ENCODE results near the gene THOP1. TPM values are rescaled to one million over a fixed set of nuclear protein-coding genes. Genes with fewer than 3 reads are reported as not detected.

Gene THOP1
- total RNA-seq, 1 experiment from 2014 or later, result 308 TPM

DNA sequence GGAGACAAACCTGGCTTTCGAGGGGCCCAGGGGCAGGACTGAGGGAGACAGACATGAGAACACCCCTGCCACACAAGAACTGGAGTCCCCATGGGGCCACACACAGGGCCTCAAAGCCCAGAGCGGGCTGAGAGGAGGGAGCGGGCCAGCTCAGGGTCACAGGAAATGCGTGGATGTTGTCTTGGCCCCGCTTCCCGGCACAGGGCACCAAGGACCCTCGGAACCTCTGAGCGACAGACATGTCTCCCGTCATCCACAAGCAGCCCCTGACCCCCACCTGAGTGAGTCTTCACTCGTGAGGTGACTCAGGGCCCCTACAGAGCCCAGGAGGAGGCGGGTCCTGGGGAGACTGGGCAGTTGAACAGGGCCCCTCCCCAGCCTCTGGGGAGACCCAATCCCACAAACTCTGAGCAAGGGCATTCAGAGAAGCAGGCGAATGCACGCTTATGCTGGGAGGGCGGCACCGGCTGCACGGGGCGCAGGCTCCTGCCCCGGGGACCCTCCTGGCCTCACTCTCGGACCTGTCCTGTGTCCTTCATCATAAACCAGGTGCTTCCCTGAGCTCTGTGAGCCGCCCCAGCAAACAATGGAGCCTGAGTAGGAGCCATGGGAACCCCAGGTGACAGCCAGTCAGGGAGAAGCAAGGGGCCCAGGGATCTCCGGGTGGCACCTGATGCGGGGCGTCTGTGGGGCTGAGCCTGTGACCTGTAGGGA, 22.4 kb upstream of the THOP1 start:
- DNase-seq (ENCODE audit: low spot score), result no peak

DNA sequence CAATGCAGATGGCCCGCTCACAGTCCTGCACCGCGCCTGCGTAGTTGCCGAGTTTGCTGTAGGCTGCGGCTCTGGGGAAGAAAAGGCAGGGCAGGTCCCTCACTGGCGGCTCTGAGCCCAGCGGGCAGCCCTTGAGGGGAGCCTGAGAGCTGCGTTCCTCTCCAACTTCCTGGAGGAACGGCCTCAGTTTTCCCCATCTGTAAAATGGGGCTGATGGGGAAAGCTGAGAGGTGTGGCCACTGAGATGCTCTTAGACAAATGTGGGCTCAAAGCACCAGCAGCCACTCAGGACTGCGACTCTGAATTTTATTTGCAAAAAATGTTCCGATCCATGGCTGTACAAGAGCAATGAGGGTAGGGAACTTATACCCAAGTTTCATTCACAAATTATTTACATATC, 21.6 kb upstream of the THOP1 start:
- no peak for DNase-seq (ENCODE audit: low spot score)

DNA sequence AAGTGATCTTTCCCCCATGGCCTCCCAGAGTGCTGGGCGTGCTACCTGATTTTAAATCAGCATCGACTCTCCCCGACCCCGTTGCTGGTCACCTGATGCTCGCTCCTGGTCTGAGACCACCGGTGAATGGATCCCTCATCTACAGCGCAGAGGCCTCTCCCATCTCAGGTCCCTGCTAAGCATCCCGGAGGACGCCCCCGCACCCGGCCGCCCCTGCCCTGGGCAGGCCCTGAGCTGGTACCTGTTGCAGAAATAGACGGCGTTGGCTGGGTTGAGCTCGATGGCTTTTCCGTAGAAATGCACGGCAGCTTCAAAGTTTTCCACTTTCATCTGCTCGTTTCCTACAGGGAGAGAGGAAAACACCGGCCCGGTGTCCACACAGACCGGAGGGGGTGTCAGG, 20.4 kb upstream of the THOP1 start:
- no peak for DNase-seq (ENCODE audit: low spot score)

DNA sequence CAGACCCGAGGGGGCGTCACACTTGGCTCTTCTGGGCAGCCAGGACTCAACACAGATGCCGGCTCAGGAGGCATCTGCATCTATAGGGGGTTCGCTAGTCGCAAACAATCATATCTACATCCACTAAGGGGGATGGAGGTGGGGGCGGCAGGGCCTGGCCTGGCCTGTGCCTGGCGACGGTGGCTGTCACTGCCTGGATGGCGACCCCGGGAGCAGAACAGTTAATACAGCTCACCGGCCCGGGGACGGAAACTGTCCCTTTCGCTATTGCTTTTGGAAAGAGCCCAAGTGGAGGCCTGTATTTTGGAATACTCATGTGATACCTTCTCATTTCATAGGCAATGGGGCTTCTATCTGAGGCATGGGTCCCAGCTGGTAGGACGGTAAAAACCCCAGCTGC, 19.9 kb upstream of the THOP1 start:
- DNase-seq (ENCODE audit: low spot score), result no peak

DNA sequence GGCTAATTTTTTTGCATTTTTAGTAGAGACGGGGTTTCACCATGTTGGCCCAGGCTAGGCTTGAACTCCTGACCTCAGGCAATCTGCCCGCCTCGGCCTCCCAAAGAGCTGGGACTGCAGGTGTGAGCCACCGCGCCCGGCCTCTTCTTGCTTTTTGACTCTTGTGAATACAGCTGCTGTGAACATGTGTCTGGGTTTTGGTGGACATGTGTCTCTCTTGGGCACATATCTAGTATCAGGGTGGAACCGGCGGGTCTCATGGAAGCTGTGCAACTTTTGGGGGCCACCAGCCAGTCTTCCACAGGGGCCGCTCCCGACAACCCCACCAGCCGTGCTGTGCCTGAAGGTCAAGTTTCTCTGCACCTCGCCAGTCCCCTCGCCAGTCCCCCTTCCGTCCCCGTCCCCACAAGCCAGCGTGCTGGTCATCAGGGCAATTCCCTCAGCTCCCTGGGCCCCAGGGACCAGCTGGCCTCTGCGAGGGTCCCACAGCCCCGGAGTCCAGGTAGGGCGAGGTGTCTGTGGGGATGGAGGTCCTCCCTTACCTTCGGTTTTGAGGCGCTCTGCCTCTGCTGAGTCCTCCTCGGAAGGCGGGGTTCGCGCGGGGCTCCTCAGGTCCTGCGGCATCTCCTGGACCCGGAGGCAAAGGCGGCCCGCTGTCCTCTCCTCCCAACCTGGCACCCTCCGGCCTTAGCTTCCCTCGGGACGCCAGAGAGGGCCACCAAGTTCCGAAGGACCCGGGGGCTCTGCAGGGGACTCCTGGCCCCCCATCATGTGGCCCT, 18.5 kb upstream of the THOP1 start:
- DNase-seq (ENCODE audit: low spot score), result no peak

DNA sequence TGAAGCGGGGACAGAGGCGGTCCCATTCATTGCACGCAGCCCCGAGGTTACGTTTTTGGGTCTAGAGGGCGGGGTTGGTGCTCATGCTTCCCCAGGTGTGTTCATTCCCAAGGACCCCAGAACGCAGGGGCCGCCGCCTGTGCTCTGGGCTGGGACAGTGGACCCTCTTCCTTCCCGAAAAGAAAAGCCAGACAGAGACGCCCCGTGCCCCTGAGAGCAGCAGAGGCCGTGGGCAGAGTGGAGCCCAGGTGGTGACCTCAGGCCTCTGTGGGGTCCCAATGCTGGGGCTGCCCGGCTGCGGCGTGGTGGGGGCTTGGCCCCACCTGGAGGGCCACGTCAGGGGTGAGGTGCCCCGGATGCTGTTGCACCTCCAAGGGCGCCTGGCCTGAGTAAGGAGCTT, 17.6 kb upstream of the THOP1 start:
- DNase-seq (ENCODE audit: low spot score), result no peak

DNA sequence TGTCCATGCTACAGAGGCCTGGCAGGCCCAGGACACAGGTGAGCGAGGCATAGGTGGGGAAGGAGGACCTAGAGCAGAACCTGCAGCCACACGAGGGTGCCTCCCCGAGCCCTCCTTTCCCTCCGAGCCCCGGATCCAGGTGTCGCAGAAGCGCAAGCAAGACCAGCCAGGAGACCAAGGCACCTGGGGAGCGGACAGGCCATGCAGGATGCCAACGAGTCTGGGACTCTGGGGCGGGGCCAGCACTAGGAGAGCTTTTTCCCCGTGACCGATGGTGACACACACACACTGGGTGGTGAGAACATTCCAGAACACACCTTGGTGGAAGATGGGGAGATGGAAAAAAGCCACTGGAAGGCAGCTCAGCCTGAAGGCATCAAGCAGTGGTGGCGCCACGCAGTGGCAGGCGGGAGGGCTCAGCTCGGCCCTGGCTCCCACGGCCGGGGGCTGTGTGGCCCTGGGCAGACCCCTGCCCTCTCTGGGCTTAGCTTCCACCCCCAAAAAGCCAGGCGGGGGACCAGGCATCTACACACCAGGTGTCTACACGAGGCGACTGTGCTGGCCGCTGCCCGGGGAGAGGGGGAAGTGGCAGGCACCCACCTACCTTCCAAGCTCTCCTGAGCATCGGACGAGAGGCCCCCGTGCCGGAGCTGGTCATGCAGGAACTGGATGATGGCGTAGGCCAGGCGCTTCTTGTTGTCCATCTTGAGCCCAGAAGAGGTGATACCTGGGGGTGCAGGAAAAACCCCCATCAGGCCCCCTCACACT, 16.8 kb upstream of the THOP1 start:
- DNase-seq (ENCODE audit: low spot score), result no peak

DNA sequence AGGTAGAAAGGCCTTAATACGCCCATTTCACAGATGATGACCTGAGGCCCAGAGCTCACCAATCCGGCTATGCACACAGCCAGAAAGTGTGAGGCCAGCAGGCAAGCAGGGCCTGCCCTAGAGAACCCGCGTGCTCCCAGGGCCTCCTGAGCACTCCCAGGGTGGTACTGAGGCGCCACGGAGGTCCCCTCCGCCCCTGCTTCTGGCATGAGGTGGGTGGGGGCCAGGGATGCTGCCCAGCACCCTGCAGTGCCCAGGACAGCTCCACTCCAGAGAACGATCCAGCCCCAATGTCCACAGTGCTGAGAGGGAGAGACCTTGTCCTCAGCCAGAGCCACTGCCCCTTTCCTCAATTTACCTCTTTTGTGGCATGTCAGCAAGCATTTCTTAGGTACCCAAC, 16.1 kb upstream of the THOP1 start:
- no peak for DNase-seq (ENCODE audit: low spot score)

DNA sequence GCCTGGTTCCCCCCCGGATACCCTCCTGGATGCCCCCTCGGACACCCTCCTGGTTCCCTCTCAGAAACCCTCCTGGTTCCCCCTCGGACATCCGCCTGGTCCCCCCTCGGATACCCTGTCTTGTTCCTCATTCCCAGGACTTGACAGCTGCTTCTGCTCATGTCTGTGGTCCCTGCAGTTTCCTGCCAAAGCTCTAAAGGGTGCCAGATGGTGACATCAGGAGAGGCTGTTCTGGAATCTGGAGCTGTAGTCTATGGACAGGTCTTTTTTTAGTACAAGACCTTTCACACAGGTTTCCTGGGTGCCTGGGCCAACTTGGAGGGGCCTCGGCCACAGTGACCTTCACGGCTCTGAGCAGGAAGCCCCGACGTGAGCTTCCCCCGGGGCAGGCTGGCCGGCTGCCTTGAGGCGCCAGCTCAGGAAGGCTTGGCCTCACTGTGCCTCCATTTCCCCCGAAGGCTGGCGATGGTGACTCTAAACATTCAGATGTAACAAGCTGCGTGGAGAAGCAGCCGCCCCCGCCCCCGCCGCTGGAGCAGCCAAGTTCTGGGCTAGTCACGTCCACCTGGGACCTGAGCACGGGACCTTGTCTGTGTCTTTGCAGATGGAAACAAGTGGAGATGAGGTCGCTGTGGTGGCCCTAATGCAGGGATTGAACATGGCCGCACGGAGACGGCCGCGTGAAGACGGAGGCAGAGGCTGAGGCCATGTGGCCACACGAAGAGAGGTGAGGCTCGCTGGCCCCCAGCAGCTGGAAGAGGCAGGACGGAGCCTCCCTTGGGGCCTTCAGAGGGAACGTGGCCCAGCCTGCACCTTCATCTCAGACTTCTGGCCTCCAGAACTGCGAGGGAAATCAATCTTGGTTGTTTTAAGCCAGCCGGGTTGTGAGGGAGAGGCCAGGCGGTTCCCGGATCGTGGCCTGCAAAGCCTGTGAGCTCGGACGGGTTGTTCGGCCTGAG, 15.0 kb upstream of the THOP1 start:
- no peak for DNase-seq (ENCODE audit: low spot score)

DNA sequence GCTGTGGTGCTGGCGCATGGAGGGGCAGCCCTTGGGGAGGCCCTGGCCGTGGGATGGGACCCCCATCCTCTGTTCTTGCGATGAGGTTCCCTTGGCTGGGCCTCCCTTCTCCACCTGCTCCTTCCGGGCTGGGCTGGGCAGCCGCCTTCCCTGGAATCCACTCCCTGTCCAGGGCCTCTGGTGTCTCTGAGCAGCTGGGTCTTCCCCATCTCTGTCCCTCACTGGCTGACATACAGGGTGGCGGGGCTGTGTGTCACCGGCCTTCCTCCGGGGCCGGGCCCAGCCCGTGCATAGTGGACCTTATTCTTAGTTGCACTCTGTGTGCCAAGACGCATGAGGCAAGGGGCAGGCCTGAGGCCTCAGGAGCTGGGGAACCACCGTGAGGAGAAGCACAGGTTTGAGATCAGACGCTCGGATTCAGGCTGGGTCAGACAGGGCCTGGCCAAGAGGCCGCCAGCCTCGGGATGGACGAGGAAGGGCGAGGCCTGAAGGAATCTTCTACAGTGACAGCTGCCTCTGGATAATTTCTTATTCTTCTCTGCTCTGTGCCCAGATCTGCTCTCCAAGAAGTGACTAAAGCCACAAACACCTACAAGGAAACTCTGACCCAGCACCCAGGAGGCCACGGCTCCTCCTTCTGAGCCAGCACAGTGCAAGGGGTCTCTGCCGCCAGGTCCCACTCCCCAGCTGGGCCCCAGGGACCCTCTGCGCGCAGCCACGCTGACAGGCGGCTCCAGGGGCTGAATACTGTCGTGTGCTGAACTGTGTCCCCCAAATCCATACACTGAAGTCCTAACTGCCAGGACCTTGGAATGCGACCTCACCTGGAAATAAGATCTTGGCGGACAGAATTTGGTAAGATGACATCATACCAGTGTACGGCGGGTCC, 13.3 kb upstream of the THOP1 start:
- no peak for DNase-seq (ENCODE audit: low spot score)

DNA sequence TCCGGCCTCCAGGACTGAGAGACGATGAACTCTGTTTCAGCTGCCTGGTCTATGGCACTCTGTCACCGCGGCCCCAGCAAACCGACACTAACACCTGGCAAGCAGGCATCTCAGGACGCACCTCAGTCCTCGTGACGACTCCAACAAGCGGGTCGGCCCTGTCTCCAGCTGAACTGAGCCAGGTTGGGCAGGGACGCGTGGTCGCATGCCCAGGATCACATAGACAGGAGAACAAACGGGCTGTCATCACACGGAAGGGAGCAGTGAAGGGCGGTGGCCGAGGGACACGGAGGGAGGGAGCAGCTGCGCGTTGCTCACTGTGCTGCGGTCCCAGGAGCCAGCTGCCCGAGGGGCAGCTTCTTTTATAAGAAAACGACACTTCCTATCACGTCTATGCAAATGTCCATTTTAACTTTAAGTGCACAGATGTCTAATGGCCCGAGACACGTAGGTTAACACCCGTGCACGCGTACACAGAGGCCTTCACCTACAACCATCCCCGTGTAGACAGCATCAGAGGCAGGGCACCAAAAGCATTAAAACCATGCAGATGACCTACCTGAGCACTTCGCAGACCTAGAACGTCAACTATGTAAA, 11.1 kb upstream of the THOP1 start:
- no peak for DNase-seq (ENCODE audit: low spot score)

DNA sequence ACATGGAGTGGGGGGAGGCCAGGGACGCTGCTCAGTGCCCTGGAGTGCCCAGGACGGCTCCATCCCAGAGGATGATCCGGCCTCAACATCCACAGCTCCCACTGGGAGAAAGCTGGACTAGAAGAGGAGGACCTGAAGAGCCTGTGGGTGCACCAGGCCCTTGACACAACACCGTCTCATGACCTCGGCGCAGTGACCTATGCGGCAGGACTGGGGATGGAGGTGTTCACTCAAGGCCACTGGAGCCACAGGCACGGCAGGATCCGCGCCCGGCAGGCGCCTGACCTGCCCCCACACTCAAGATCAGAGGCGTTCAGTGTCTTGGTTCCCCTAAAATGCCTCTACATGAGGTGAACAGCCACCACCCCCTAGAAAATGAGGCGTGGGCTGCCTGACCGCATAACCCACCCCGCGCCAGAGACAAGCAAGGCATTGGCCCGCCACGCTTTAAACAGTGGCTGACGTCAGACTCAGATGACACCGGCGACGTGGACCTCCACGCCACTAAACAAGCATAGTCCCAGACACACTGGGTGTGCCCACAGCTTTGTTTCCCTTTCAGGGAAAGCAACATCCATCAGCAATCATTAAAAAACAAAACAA, 10.2 kb upstream of the THOP1 start:
- DNase-seq (ENCODE audit: low spot score), result no peak

DNA sequence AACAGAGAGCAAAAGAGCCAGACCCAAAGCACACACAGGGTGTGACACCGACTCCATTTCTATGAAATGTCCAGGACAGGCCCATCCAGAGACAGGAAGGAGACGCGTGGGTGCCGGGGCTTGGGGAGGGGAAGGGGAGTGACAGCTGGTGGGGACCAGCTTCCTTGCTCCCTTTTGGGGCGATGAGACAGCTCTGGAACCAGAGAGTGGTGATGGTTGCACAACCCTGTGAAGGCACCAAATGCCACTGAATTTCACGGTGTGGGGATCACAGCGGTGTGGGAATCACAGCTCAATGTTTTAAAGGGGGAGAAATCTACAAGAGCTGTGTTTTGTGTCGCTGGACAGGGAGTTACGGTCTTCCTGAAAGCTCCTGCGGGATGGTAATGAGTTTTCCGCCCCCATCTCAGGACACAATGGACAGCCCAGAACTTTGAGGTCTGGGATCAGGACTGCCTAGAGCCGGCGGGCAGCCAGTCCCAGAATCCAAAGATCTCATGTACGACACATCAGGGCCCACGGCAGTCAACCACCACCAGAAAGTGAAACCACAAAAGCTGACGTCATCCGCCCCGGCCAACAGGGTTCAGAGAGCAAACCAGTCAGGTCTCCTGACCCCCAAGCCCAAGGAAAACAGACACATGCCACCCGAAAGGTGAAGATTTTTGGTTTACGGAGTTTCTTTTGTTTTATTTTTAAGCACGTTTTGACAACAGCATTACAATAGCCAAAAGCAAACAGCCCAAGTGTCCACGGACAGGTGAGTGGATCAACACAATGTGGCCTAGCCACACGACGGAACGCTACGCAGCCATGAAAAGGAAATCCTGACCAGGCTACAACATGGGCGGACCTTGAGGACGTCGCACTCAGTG, 9.5 kb upstream of the THOP1 start:
- no peak for DNase-seq (ENCODE audit: low spot score)

DNA sequence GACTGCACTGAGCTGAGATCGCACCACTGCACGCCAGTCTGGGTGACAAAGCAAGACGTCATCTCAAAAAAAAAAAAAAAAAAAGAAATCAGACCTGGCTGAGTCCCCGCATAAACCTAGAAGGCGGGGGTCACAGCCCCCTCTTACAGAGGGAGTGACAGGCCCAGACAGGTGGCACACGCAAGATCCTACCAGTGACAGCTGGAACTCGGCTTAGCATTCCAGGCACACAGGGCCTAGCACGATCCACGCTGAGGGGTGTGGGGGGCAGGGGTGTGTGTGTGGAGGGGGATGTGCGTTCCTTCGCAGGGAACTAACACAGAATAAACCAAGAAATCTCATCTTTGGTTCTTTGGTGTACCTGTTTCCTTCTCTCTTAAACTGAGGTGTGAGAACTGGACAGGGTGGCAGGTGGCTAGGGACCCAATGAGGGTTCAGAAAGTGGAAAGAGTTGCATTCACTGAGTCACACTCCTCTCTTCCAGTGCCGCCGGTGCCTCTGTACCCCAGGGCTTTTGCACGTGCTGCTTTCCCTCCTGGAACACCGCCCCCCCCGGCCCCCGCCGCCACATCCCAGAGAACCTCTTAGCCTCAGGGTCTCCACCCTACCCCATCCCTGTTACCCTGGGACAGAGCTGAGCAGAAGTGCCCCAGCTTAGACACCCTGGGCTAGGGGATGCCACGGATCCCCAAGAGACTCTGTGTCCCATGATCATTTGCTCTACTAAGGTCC, 7.2 kb upstream of the THOP1 start:
- DNase-seq (ENCODE audit: low spot score), result no peak

DNA sequence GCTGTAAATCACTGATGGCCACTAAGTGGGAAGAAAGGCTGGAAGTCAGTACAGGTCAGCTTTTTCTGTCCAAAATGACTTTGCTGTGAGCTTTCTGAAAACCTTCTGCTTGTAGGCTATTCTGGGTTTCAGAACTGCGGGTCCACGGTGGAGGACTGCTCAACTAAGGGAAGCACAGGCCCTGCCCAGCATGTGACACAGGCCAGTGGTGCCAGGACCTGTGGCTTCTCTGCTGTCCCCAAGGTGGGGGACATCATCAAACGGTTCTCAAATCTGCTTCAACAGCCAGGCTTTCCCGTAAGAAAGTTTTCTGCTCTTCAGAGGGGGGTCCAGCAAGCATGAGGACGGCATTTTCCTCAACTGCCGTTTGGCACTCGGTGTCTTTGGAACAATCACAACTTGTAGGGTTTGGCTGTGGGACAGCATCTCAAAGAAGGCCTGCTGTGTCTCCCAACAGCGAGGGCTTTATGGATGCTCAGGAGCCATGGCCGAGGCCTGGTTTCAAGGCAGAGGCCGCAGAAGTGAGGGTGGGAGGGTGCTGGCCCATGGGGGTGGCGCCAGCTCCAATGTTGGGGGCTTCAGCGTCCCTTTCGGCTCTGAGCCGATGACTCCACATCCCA, 6.1 kb upstream of the THOP1 start:
- no peak for DNase-seq (ENCODE audit: low spot score)

DNA sequence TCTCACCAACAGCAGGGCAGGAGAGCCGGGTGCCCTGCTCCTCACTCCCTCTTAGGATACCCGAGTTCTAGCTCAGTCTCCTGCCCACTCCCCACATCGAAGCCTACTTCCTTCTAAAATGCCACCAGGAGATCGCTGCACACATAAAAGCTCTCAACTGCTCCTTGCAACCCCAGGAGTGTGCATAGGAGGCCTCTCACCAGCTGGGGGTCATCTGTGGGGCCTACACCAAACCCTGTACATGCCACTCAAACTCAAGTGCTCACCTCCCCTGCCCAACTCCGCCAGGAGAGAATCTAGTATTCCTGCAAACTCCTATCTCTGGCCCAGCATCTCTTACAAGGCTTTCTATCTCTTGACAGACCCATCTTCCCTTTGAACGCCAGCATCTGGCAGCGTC, 5.0 kb upstream of the THOP1 start:
- DNase-seq (ENCODE audit: low spot score), result no peak

DNA sequence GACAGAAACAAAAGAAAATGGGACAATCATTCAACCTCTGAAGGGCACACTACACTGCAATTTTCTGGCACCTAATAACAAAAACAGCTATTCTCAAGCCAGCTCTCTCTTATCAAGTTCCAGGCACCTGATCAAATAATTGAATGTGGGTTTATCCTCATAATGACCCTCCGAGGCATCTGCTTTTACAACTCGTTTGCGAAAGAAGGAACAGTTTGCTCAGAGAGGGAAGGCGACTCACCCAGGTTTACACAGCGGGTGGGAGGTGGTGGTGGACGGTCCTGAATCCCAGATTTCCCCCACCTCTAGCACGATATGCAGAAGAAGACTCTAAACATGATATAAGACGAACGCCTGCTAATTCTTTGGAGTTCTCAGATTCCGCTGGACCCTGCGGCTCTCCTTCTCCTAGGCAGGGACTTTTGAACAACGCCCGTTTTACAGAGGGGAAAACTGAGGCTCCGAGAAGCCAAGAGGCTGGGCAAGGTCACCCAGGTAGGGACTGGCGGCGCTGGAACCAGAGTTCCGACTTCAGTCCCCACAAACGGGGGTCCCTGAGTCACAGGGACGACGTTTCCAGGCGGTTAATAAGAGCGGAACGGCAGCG, 2.9 kb upstream of the THOP1 start:
- peak; percentile 12 for DNase-seq (ENCODE audit: low spot score)

Measured in HT-29 (cell line).